ENCODE data around the gene CHN2.

The CHN2 gene

GRCh38 chr7:29231671-29232232 lies 37.2 kb downstream of the CHN2 start:
- H3K4me2 ChIP-seq, result no peak overlapping the region
- no peak overlapping the region for H2AFZ ChIP-seq (ENCODE audit: low read depth)
- no peaks in the 10 kb centered on the region for H4K20me1 ChIP-seq (ENCODE audit: insufficient read depth)
- no peaks in the 10 kb centered on the region for H3K4me1 ChIP-seq (ENCODE audit: low read depth, poor library complexity, severe bottlenecking)
- H3K79me2 ChIP-seq (ENCODE audit: insufficient read depth, low read depth), result no peaks in the 10 kb centered on the region
- no peak overlapping the region for H3K27ac ChIP-seq
- H3K4me3 ChIP-seq (IDR thresholded peaks at IDR 0.05; ENCODE audit: insufficient read depth, low read depth, low read length), result no peak overlapping the region
- H3K27me3 ChIP-seq (ENCODE audit: insufficient read depth, low read depth), result no peaks in the 10 kb centered on the region
- no peaks in the 10 kb centered on the region for H3K36me3 ChIP-seq (ENCODE audit: insufficient read depth)
- TF ChIP-seq CTCF (conservative IDR thresholded peaks at IDR 0.05; ENCODE audit: low read depth, low read length), result no peak
- H3K9ac ChIP-seq, result no peak overlapping the region

- Histone ChIP-seq H3K36me3 (ENCODE audit: insufficient read depth) (no peaks in the 10 kb centered on the region), H3K4me1 (ENCODE audit: low read depth, poor library complexity, severe bottlenecking) (no peaks in the 10 kb centered on the region), H3K4me3 (IDR thresholded peaks at IDR 0.05; ENCODE audit: insufficient read depth, low read depth, low read length) (no peak overlapping the region), H3K9ac (no peak overlapping the region), H4K20me1 (ENCODE audit: insufficient read depth) (no peaks in the 10 kb centered on the region), H3K4me2 (no peak overlapping the region), H2AFZ (ENCODE audit: low read depth) (no peak overlapping the region), H3K27ac (no peak overlapping the region), H3K79me2 (ENCODE audit: insufficient read depth, low read depth) (no peaks in the 10 kb centered on the region), H3K27me3 (ENCODE audit: insufficient read depth, low read depth) (no peaks in the 10 kb centered on the region)
- TF ChIP-seq CTCF (conservative IDR thresholded peaks at IDR 0.05; ENCODE audit: low read depth, low read length), result no peak
Observed at GRCh38 chr7:29234438-29234837, 39.9 kb downstream of the CHN2 start.

GRCh38 chr7:29236071-29236580 lies 41.6 kb downstream of the CHN2 start:
- Histone ChIP-seq H3K4me2 (no peak overlapping the region), H3K79me2 (ENCODE audit: insufficient read depth, low read depth) (no peaks in the 10 kb centered on the region), H3K36me3 (ENCODE audit: insufficient read depth) (no peaks in the 10 kb centered on the region), H3K27ac (no peak overlapping the region), H3K27me3 (ENCODE audit: insufficient read depth, low read depth) (no peaks in the 10 kb centered on the region), H4K20me1 (ENCODE audit: insufficient read depth) (no peaks in the 10 kb centered on the region), H3K4me3 (IDR thresholded peaks at IDR 0.05; ENCODE audit: insufficient read depth, low read depth, low read length) (no peak overlapping the region), H3K9ac (no peak overlapping the region), H2AFZ (ENCODE audit: low read depth) (no peak overlapping the region), H3K4me1 (ENCODE audit: low read depth, poor library complexity, severe bottlenecking) (no peaks in the 10 kb centered on the region)
- no peak for TF ChIP-seq CTCF (conservative IDR thresholded peaks at IDR 0.05; ENCODE audit: low read depth, low read length)

GRCh38 chr7:29236649-29237048 lies 42.1 kb downstream of the CHN2 start:
- no peak overlapping the region for H3K27ac ChIP-seq
- no peak overlapping the region for H3K4me2 ChIP-seq
- H4K20me1 ChIP-seq (ENCODE audit: insufficient read depth), result no peaks in the 10 kb centered on the region
- H2AFZ ChIP-seq (ENCODE audit: low read depth), result no peak overlapping the region
- no peaks in the 10 kb centered on the region for H3K27me3 ChIP-seq (ENCODE audit: insufficient read depth, low read depth)
- no peak for TF ChIP-seq CTCF (conservative IDR thresholded peaks at IDR 0.05; ENCODE audit: low read depth, low read length)
- no peaks in the 10 kb centered on the region for H3K36me3 ChIP-seq (ENCODE audit: insufficient read depth)
- H3K4me1 ChIP-seq (ENCODE audit: low read depth, poor library complexity, severe bottlenecking), result no peaks in the 10 kb centered on the region
- no peaks in the 10 kb centered on the region for H3K79me2 ChIP-seq (ENCODE audit: insufficient read depth, low read depth)
- H3K9ac ChIP-seq, result no peak overlapping the region
- no peak overlapping the region for H3K4me3 ChIP-seq (IDR thresholded peaks at IDR 0.05; ENCODE audit: insufficient read depth, low read depth, low read length)

Data from KMS-11 (cell line).